Muscle of leg (tissue), 11 donors: ENCODE measurements around the gene CCDC30. TPM values are rescaled to one million over a fixed set of nuclear protein-coding genes. Genes with fewer than 3 reads are reported as not detected.

ENCODE experiments used
- DNase-seq: peaks from one replicate; pipeline ENCODE4 v3.0.0; 2013
- H3K27ac ChIP-seq: one replicate; pipeline ENCODE4 v1.5.1; 2013; ENCODE audit warnings: mild to moderate bottlenecking, low read length, control low read depth
- H3K27me3 ChIP-seq: one replicate; pipeline ENCODE4 v1.6.1; 2013; ENCODE audit warnings: low read length; ENCODE audit not compliant: control insufficient read depth, insufficient read depth
- H3K36me3 ChIP-seq: one replicate; pipeline ENCODE4 v1.6.1; 2013; ENCODE audit warnings: low read length; ENCODE audit not compliant: control insufficient read depth, insufficient read depth
- H3K4me1 ChIP-seq: one replicate; pipeline ENCODE4 v1.6.1; 2013; ENCODE audit warnings: low read length; ENCODE audit not compliant: control insufficient read depth, insufficient read depth
- H3K4me3 ChIP-seq: one replicate; pipeline ENCODE4 v1.5.1; 2013; ENCODE audit warnings: low read length, control low read depth
- H3K9me3 ChIP-seq: replicated peaks from 2 replicates; pipeline ENCODE4 v1.6.1; 2013; ENCODE audit warnings: low read depth, low read length; ENCODE audit not compliant: control insufficient read depth
- WGBS: methylation state at CpG from one replicate; pipeline ENCODE4 v1.1.5; 2013; ENCODE audit warnings: missing lambda C conversion rate; ENCODE audit not compliant: insufficient coverage; 5-methylcytosine and 5-hydroxymethylcytosine counted together
- polyA plus RNA-seq, 8 donors: library from polyadenylated mRNA; unstranded; fragments of 120-200 nt; gene quantifications; one replicate each; pipeline versions ENCODE4 v1.2.1 to v1.2.3, GENCODE V29; 2013; ENCODE audit warnings: inconsistent platforms in 1 of 8, low replicate concordance in 1 of 8; ENCODE audit not compliant: insufficient read length in 8 of 8, insufficient read depth in 1 of 8
- total RNA-seq: library from RNA; stranded (reverse); fragments of 120-200 nt; gene quantifications from one replicate; pipeline ENCODE4 v1.2.4, GENCODE V29; 2013

CCDC30 gene
- total and polyA plus RNA-seq, 9 donors: 1.2 to 3.5 (median 1.9) TPM

DNA sequence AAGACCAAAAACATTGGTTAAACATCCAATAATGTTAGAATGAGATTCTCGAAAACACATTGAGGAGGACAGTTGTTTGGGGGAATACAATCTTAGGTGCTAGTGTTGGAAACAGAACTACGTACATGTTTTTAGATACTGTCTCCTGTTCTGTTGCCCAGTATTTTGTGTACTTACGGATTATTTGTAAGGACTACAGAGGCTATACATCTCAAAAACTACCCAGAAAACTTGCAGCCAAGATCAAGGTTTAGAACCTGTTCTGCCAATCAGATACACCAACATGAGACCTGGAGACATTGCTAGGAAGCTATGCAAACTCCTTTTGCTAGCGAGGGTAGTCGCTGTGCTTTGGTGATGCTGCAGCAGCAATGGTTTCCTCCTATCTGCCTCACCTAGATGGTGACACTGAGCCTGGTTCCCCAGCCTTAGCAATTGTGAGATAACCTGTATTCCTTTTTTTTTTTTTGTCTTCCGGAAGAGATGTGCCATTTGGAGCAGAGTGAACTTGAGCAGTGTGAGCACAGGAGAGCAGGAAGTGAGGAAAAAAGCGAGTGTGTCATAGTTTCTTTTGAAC, 240.9 kb downstream of the CCDC30 start:
- H3K36me3 ChIP-seq: peaks cover 55% of the 10 kb centered on the region

More for the DNA sequence above, 240.9 kb downstream of the CCDC30 start:
- Histone ChIP-seq H3K4me3 (no peak overlapping the region), H3K27me3 (no peaks in the 10 kb centered on the region), H3K9me3 (peaks cover 4% of the 10 kb centered on the region), H3K27ac (no peak overlapping the region), H3K4me1 (no peaks in the 10 kb centered on the region)
- WGBS: 97% methylated on average over 3 of the region's 7 CpGs
- no peak for DNase-seq

Other genes starting within 250 kb of the CCDC30 start
- 32.4 TPM for gene FOXJ3, start 128.1 kb upstream of the CCDC30 start, total RNA-seq
- gene FOXJ3, start 128.1 kb upstream of the CCDC30 start, polyA plus RNA-seq: 10 to 100 TPM; 28.6 to 41.9 (median 33.1) TPM
- gene RIMKLA, start 82.5 kb upstream of the CCDC30 start, total RNA-seq: 0.71 TPM
- 1 to 10 TPM in 4 of 8 donors, under 1 TPM in 4; 0.55 to 2.0 (median 0.96) TPM for gene RIMKLA, start 82.5 kb upstream of the CCDC30 start, polyA plus RNA-seq
- 0.80 TPM for gene ZMYND12, start 7.3 kb upstream of the CCDC30 start, total RNA-seq
- gene ZMYND12, start 7.3 kb upstream of the CCDC30 start, polyA plus RNA-seq: 1 to 10 TPM in 1 of 8 donors, under 1 TPM in 7; 0.56 to 1.6 (median 0.87) TPM
- 39.5 TPM for gene PPCS, start 6.7 kb upstream of the CCDC30 start, total RNA-seq
- 10 to 100 TPM; 35.1 to 41.0 (median 39.5) TPM for gene PPCS, start 6.7 kb upstream of the CCDC30 start, polyA plus RNA-seq
- 50.1 TPM for gene PPIH, start 195.1 kb downstream of the CCDC30 start, total RNA-seq
- 10 to 100 TPM; 37.2 to 43.4 (median 40.2) TPM for gene PPIH, start 195.1 kb downstream of the CCDC30 start, polyA plus RNA-seq
- gene YBX1, start 219.1 kb downstream of the CCDC30 start, total RNA-seq: 671 TPM
- 1,000 to 10,000 TPM in 6 of 8 donors, 100 to 1,000 TPM in 2; 883 to 1,154 (median 1,055) TPM for gene YBX1, start 219.1 kb downstream of the CCDC30 start, polyA plus RNA-seq